ENCODE results near the gene MGLL.

- TF ChIP-seq CTCF (IDR thresholded peaks at IDR 0.05) = no peak
- no peak for TF ChIP-seq EP300 (IDR thresholded peaks at IDR 0.05)
Observed at GRCh38 chr3:127817406-127817841, 4.9 kb downstream of the MGLL start.

All from suprapubic skin (tissue), 3 donors.